SK-N-SH (cell line): ENCODE results near the gene SCAPER. TPM values are rescaled to one million over a fixed set of nuclear protein-coding genes. Genes with fewer than 3 reads are reported as not detected.

Source experiments
- CTCF ChIA-PET: fragments of 300-600, 350-600 bp; formaldehyde crosslinking; extraction: SDS; loops from one replicate; lab custom pipeline; 2021; lab: Yijun Ruan, JAX
- POLR2A ChIA-PET: fragments of 350-600 bp; sonication (Branson Sonifier 250); formaldehyde crosslinking; extraction: SDS; loops from one replicate; lab custom pipeline; 2020; ENCODE audit warnings: antibody characterized with exemption, inconsistent platforms; lab: Yijun Ruan, JAX
- DNase-seq: peaks from one replicate; pipeline ENCODE4 v3.0.0; 2012
- H2AFZ ChIP-seq: fragments of 200-600 bp; sonication (generic); 2 replicates; pipeline ENCODE4 v1.8.1; 2016; ENCODE audit warnings: antibody characterized with exemption, mild to moderate bottlenecking, low read depth
- H3F3A ChIP-seq: fragments of 200-600 bp; sonication (generic); replicated peaks from 2 replicates; pipeline ENCODE3; 2016; ENCODE audit warnings: antibody characterized with exemption, mild to moderate bottlenecking; ENCODE audit not compliant: insufficient read depth
- H3K27ac ChIP-seq, 2 experiments: fragments of 200-500 bp in 1 of 2; fragments of 200-600 bp in 1 of 2; sonication (Bioruptor generic) in 1 of 2; sonication (generic), shearing (Covaris generic) in 1 of 2; 2 replicates each; pipeline versions ENCODE4 v1.5.1 to v1.6.1; 2014 to 2016; ENCODE audit warnings: low read depth in 2 of 2, inconsistent platforms in 1 of 2, low read length in 1 of 2, mild to moderate bottlenecking in 1 of 2, mixed read lengths in 1 of 2
- H3K27me3 ChIP-seq: fragments of 200-600 bp; sonication (generic), shearing (Covaris generic); 2 replicates; pipeline ENCODE4 v1.6.1; 2016; ENCODE audit warnings: mixed run types; ENCODE audit not compliant: insufficient read depth
- H3K36me3 ChIP-seq, 2 experiments: fragments of 200-500 bp in 1 of 2; fragments of 200-600 bp in 1 of 2; sonication (Bioruptor generic) in 1 of 2; sonication (generic) in 1 of 2; replicated peaks in 1 of 2; 2 replicates each; pipeline versions ENCODE3 to v1.5.1; 2014 to 2016; ENCODE audit warnings: low read length in 1 of 2, mild to moderate bottlenecking in 1 of 2; ENCODE audit not compliant: insufficient read depth in 2 of 2, control insufficient read depth in 1 of 2
- H3K4me1 ChIP-seq, 2 experiments: fragments of 200-500 bp in 1 of 2; fragments of 200-600 bp in 1 of 2; sonication (Bioruptor generic) in 1 of 2; sonication (generic), shearing (Covaris generic) in 1 of 2; 2 replicates each; pipeline versions ENCODE4 v1.5.1 to v1.6.1; 2014 to 2016; ENCODE audit warnings: low read depth in 1 of 2, low read length in 1 of 2, mixed run types in 1 of 2; ENCODE audit not compliant: insufficient read depth in 2 of 2, control insufficient read depth in 1 of 2
- H3K4me2 ChIP-seq: fragments of 200-600 bp; sonication (generic), shearing (Covaris generic); 2 replicates; pipeline ENCODE4 v1.6.1; 2017; ENCODE audit warnings: mixed run types
- H3K4me3 ChIP-seq, 2 experiments: fragments of 200-500 bp in 1 of 2; fragments of 200-600 bp in 1 of 2; sonication (Bioruptor generic) in 1 of 2; sonication (generic), shearing (Covaris generic) in 1 of 2; 2 replicates each; pipeline versions ENCODE4 v1.5.1 to v1.8.1; 2014 to 2016; ENCODE audit warnings: low read depth in 2 of 2, inconsistent platforms in 1 of 2, low read length in 1 of 2, mild to moderate bottlenecking in 1 of 2, mixed read lengths in 1 of 2, moderate library complexity in 1 of 2
- H3K79me2 ChIP-seq: fragments of 200-600 bp; sonication (generic); 2 replicates; pipeline ENCODE4 v1.8.1; 2017; ENCODE audit warnings: mild to moderate bottlenecking; ENCODE audit not compliant: insufficient read depth
- H3K9ac ChIP-seq: fragments of 200-600 bp; sonication (generic); 2 replicates; pipeline ENCODE4 v1.6.1; 2017; ENCODE audit warnings: mixed run types
- H3K9me2 ChIP-seq: fragments of 200-600 bp; sonication (generic); 2 replicates; pipeline ENCODE4 v1.6.1; 2017; ENCODE audit warnings: mixed run types
- H3K9me3 ChIP-seq: fragments of 200-600 bp; sonication (generic); 2 replicates; pipeline ENCODE4 v1.6.1; 2017; ENCODE audit warnings: mixed run types, mild to moderate bottlenecking, moderate library complexity
- H4K20me1 ChIP-seq: fragments of 200-600 bp; sonication (generic); 2 replicates; pipeline ENCODE4 v1.6.1; 2017; ENCODE audit warnings: mild to moderate bottlenecking, mixed run types; ENCODE audit not compliant: insufficient read depth
- CHD2 ChIP-seq: fragments of 150-350 bp; IDR thresholded peaks from 2 replicates; pipeline ENCODE4 v1.6.1; 2018; ENCODE audit warnings: low read length; ENCODE audit not compliant: partially characterized antibody
- CTCF ChIP-seq: fragments of 200-600 bp; sonication (generic); IDR thresholded peaks from 2 replicates; pipeline ENCODE4 v1.6.1; 2017; ENCODE audit warnings: antibody characterized with exemption, mild to moderate bottlenecking, moderate library complexity
- EP300 ChIP-seq, 2 experiments: IDR thresholded peaks; 2 replicates each; pipeline versions ENCODE4 v1.4.0 to v1.6.1; 2012; ENCODE audit warnings: borderline replicate concordance in 1 of 2, low read depth in 1 of 2, low read length in 1 of 2
- EZH2phosphoT487 ChIP-seq: fragments of 200-600 bp; sonication (generic); IDR thresholded peaks from 2 replicates; pipeline ENCODE4 v1.6.1; 2017; ENCODE audit warnings: low read depth, mixed run types, mild to moderate bottlenecking, antibody characterized with exemption, moderate library complexity, borderline replicate concordance
- FOXM1 ChIP-seq: IDR thresholded peaks from 2 replicates; pipeline ENCODE4 v1.4.0; 2012; ENCODE audit warnings: low read depth, mild to moderate bottlenecking
- GABPA ChIP-seq: IDR thresholded peaks from 2 replicates; pipeline ENCODE4 v1.4.0; 2012; ENCODE audit warnings: low read depth, mild to moderate bottlenecking
- RCOR1 ChIP-seq: fragments of 150-350 bp; IDR thresholded peaks from 2 replicates; pipeline ENCODE4 v1.6.1; 2017; ENCODE audit warnings: antibody characterized with exemption, low read length
- WGBS: methylation state at CpG from one replicate; pipeline ENCODE4 v1.1.6; 2017; ENCODE audit warnings: low lambda C conversion rate; 5-methylcytosine and 5-hydroxymethylcytosine counted together
- polyA plus RNA-seq, 3 experiments: library from polyadenylated mRNA; depleted of rRNA; stranded (reverse); fragments of >200 nt; gene quantifications; 2 replicates each; pipeline ENCODE4 v1.2.3, GENCODE V29; 2012
- TF ChIP-seq, protein P1 (sequence below): IDR thresholded peaks from 2 replicates; pipeline ENCODE4 v1.6.1; 2012; ENCODE audit warnings: mild to moderate bottlenecking, low read depth, low read length, moderate library complexity
- TF ChIP-seq, protein P2 (sequence below): IDR thresholded peaks from 2 replicates; pipeline ENCODE4 v1.4.0; 2012; ENCODE audit warnings: low read depth

SCAPER gene
- polyA plus RNA-seq, 1 of the 3 experiments (the other 2 are of a cell fraction): 1.8 TPM

DNA sequence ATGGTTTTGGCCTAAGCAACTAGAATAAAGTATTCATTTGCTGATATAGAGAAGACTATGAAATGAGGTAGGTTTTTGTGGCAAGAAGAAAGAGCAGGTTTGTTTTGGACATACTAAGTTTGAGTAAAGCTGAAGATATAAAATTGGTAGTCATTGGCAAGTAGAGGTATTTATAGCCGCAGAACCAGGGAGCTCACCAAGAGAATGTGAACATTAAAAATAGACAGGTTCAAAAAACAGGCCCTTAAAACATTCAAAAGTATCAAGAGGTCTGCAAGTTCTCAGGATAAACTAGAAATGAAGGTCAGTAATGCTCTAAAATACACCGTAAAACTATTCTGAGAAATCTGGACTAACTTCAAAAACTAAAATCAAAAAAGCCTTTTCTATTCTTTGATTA lies 240.7 kb downstream of the SCAPER start:
- H3K27ac ChIP-seq: no peak overlapping the region
- H2AFZ ChIP-seq: no peak overlapping the region
- POLR2A ChIA-PET: no interaction called here
- CTCF ChIA-PET: interaction anchor here (0.8 kb wide), 1 partner anchor 13 kb away, joined by 4 read pairs; no protein-coding TSS in a partner anchor
- no peaks in the 10 kb centered on the region for H3K9me3 ChIP-seq
- no peak overlapping the region for H3K4me2 ChIP-seq
- H3F3A ChIP-seq: no peaks in the 10 kb centered on the region
- H3K9ac ChIP-seq: no peak overlapping the region
- H3K27me3 ChIP-seq: no peaks in the 10 kb centered on the region
- no peak overlapping the region for H3K4me3 ChIP-seq
- H4K20me1 ChIP-seq: no peaks in the 10 kb centered on the region
- TF ChIP-seq CTCF (no peak), CHD2 (no peak), FOXM1 (no peak), EP300 (IDR thresholded peaks at IDR 0.05; ENCODE audit: borderline replicate concordance in 1 of 2, low read depth in 1 of 2, low read length in 1 of 2) (no peak), RCOR1 (no peak)
- TF ChIP-seq, protein P1, sequence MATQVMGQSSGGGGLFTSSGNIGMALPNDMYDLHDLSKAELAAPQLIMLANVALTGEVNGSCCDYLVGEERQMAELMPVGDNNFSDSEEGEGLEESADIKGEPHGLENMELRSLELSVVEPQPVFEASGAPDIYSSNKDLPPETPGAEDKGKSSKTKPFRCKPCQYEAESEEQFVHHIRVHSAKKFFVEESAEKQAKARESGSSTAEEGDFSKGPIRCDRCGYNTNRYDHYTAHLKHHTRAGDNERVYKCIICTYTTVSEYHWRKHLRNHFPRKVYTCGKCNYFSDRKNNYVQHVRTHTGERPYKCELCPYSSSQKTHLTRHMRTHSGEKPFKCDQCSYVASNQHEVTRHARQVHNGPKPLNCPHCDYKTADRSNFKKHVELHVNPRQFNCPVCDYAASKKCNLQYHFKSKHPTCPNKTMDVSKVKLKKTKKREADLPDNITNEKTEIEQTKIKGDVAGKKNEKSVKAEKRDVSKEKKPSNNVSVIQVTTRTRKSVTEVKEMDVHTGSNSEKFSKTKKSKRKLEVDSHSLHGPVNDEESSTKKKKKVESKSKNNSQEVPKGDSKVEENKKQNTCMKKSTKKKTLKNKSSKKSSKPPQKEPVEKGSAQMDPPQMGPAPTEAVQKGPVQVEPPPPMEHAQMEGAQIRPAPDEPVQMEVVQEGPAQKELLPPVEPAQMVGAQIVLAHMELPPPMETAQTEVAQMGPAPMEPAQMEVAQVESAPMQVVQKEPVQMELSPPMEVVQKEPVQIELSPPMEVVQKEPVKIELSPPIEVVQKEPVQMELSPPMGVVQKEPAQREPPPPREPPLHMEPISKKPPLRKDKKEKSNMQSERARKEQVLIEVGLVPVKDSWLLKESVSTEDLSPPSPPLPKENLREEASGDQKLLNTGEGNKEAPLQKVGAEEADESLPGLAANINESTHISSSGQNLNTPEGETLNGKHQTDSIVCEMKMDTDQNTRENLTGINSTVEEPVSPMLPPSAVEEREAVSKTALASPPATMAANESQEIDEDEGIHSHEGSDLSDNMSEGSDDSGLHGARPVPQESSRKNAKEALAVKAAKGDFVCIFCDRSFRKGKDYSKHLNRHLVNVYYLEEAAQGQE: no peak
- DNase-seq: no peak
- no peaks in the 10 kb centered on the region for H3K9me2 ChIP-seq
- 88% methylated on average over 2 of the region's 2 CpGs for WGBS
- H3K79me2 ChIP-seq: no peaks in the 10 kb centered on the region
- no peaks in the 10 kb centered on the region for H3K4me1 ChIP-seq
- peaks cover 0 to 2% of the 10 kb centered on the region in 2 experiments for H3K36me3 ChIP-seq

GRCh38 chr15:76663529-76663928 lies 241.6 kb downstream of the SCAPER start:
- Histone ChIP-seq H3K79me2 (no peaks in the 10 kb centered on the region), H3K4me2 (no peak overlapping the region), H3K36me3 (peaks cover 0 to 2% of the 10 kb centered on the region in 2 experiments), H3K4me1 (no peaks in the 10 kb centered on the region), H2AFZ (no peak overlapping the region)
- POLR2A ChIA-PET: no interaction called here
- no peak for DNase-seq
- TF ChIP-seq, protein P2, sequence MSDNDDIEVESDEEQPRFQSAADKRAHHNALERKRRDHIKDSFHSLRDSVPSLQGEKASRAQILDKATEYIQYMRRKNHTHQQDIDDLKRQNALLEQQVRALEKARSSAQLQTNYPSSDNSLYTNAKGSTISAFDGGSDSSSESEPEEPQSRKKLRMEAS: no peak
- TF ChIP-seq EZH2phosphoT487: no peak
- TF ChIP-seq GABPA: no peak
- TF ChIP-seq, all 33 proteins: peak for 0
- no peaks in the 10 kb centered on the region for H3F3A ChIP-seq
- no peaks in the 10 kb centered on the region for H3K9me2 ChIP-seq
- no peak overlapping the region for H3K4me3 ChIP-seq
- H3K9me3 ChIP-seq: no peaks in the 10 kb centered on the region
- 96% methylated on average over 2 of the region's 2 CpGs for WGBS
- no peak overlapping the region for H3K27ac ChIP-seq
- H3K27me3 ChIP-seq: no peaks in the 10 kb centered on the region
- H4K20me1 ChIP-seq: no peaks in the 10 kb centered on the region
- no peak overlapping the region for H3K9ac ChIP-seq
- CTCF ChIA-PET: no interaction called here
